Adipose tissue (tissue), 3 donors: ENCODE data around the gene PTPRD. TPM values are rescaled to one million over a fixed set of nuclear protein-coding genes. Genes with fewer than 3 reads are reported as not detected.

Experiments
- H3K27ac ChIP-seq: one replicate; pipeline ENCODE4 v1.5.1; 2013; ENCODE audit warnings: low read depth, low read length
- WGBS, 3 donors: extraction: QIAGEN DNeasy Blood & Tissue Kit; methylation state at CpG; one replicate each; pipeline ENCODE4 v1.1.7; 2013; 5-methylcytosine and 5-hydroxymethylcytosine counted together
- polyA plus RNA-seq, 3 donors: library from polyadenylated mRNA; stranded (reverse); fragments of 200-250 nt; gene quantifications; one replicate each; pipeline ENCODE4 v1.2.3, GENCODE V29; 2013
- donor health status: healthy with polysubstance abuse.
- donor health status: Bipolar disorder and iron deficiency.
- donor health status: healthy.

Gene PTPRD
- polyA plus RNA-seq, 3 donors: 1.4 to 3.9 (median 2.1) TPM

GRCh38 chr9:10237584-10237983, 375.2 kb downstream of the PTPRD start:
- H3K27ac ChIP-seq: no peak overlapping the region

DNA sequence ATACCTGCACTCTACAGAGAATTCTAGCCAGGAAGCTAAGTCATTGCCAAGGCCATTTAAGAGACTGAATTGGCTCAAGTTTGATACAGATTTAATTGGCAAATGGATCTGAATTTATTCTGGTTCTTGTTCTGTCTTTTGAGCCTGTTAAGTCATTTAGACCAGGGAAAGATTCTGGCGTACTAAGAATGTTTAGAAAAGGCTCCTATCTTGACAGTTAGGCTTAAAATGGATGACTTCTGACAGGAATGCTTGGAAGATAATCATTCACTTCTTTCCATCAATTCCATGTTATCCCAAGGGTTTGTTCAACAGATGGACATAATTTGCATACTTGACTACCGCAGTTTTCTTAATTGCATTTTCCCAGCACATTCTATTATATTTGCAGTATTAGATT, 376.6 kb downstream of the PTPRD start:
- 79 to 83% (median 83%) methylated on average over 2 of the region's 2 CpGs for WGBS, 3 donors
- no peak overlapping the region for H3K27ac ChIP-seq

DNA sequence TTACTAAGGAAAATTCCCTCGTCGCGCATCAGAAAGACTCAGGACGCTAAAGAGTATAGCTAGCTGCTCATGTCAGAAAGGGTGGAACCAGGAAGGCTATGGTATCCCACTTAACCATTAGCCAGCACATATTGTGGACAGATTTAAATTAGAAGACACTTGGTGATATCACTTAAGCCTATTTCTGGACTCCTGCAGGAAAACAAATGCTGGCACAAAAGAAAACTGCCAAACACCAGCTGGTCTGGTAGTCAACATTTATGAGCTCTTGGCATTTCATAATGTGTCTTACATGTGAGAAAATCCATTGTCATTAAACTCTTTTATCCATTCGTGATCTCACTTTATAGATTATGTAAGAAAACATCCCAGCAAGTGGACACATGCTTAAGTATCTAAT, 377.4 kb downstream of the PTPRD start:
- no peak overlapping the region for H3K27ac ChIP-seq
- WGBS, 3 donors: 84 to 91% (median 88%) methylated on average over 5 of the region's 5 CpGs

DNA sequence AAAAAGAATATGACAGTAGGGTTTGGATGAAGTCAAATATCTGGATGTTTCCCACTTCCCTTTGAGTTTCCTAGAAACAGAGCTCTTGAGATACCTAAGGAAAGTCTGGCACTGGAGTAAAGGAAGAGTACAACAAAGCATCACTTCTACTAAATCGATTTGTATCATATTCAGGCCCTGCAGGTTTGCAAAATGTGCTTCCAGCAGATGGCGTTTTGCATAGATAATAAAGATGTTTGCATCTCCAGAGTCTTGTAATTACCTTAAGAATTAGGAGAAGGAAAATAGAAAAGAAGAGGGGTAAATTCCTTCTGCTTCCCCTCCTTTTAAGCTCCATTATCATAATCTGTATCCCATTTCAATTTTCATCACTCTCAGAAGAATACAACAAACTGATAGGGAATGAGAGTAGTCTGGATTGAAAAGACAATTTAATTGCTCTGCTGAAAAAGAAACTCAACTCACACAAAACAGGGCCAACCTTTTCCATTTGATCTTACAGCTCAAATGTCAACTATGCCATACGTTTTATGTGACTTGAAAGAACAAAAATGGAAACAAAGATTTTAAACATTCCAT, 380.4 kb downstream of the PTPRD start:
- H3K27ac ChIP-seq: no peak overlapping the region
- 32 to 35% (median 33%) methylated on average over 3 of the region's 3 CpGs for WGBS, 3 donors

DNA sequence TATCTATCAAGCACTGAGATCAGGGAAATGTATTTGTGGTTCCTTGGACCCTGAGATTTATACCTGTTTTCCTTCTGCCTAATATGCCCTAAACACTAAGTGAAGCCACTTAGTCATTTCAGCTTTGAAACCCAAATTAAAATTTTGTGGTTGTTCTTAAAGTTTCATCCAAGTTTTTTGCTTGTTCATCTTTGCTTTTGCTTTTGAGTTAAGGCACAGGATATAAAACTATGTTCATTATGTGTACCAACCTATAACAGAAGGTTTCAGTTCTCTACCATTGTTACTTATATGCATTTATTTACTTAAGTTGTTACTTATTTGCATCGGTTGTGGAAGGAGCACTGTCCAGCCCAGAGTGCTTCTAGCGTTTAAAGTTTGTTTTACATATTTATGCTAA, 382.3 kb downstream of the PTPRD start:
- 64 to 89% (median 84%) methylated on average over 2 of the region's 2 CpGs for WGBS, 3 donors

DNA sequence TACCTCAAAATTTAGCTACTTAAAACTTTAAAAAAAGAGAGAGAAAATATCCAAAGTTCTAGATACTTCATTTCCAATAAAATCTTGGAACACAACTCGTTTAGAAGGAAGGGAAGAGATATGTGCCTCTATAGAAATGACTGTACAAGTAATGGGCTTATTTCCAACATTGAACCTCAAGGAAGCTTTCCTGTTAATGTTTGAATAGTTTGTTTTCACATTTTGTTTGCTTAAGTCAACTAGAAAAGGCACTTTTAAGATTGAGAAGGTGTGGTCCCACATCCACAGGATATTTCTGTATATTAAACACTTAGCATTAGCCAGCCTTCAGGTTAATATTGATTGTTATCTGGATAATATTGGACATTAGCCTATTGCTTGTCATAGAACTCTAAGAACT, 384.7 kb downstream of the PTPRD start:
- H3K27ac ChIP-seq: no peak overlapping the region
- 21 to 45% (median 40%) methylated on average over 1 of the region's 1 CpG for WGBS, 3 donors

More for the DNA sequence above, 382.3 kb downstream of the PTPRD start:
- H3K27ac ChIP-seq: no peak overlapping the region

GRCh38 chr9:10226996-10227395, 385.8 kb downstream of the PTPRD start:
- no peak overlapping the region for H3K27ac ChIP-seq
- 75 to 86% (median 75%) methylated on average over 4 of the region's 4 CpGs for WGBS, 3 donors

GRCh38 chr9:10212702-10213101, 400.1 kb downstream of the PTPRD start:
- no peak overlapping the region for H3K27ac ChIP-seq
- 49 to 64% (median 54%) methylated on average over 3 of the region's 3 CpGs for WGBS, 3 donors

DNA sequence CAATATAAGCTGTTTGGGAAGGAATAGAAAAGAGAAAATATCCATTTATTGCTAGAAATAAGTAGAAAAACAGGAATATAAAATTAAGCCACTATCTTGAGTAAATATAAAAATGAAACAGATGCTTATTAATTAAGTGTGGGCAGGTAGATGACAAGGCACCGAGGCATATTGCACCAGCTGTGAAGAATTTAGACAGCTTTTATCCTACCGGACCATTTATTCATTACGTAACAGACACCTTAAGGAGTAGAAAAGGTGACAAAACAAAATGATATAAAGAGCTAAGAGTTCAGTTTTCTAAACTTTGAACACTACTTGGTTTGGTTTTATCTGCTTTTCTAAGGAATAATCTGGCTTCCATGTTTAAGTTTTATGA, 404.1 kb downstream of the PTPRD start:
- H3K27ac ChIP-seq: no peak overlapping the region
- 55 to 72% (median 60%) methylated on average over 3 of the region's 3 CpGs for WGBS, 3 donors

GRCh38 chr9:10204276-10204675, 408.5 kb downstream of the PTPRD start:
- 45 to 83% (median 79%) methylated on average over 1 of the region's 1 CpG for WGBS, 3 donors

GRCh38 chr9:10173561-10173960, 439.2 kb downstream of the PTPRD start:
- WGBS, 3 donors: 41 to 72% (median 64%) methylated on average over 1 of the region's 1 CpG
- no peak overlapping the region for H3K27ac ChIP-seq

More at GRCh38 chr9:10204276-10204675, 408.5 kb downstream of the PTPRD start:
- no peak overlapping the region for H3K27ac ChIP-seq

DNA sequence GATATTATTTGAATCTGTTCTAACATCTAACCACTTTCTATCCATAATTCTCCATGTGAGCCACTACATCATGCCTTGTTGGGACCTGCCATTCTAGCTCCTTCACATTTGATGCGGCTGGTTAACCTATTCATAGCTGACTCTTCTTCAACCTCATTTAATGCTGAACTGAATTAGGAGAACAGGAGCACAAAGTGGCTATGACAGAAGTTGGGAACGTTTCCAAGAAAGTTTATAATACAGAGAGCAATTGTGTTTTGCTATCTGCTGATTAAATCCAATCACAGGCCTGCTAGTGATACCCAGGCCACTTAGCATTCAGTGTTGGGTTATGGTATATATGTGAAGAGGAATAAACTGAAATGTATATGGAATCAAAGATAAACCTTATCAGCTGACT, 440.3 kb downstream of the PTPRD start:
- 60 to 64% (median 62%) methylated on average over 2 of the region's 2 CpGs for WGBS, 3 donors
- H3K27ac ChIP-seq: no peak overlapping the region

- H3K27ac ChIP-seq: no peak overlapping the region
- WGBS, 3 donors: 31 to 78% (median 73%) methylated on average over 1 of the region's 1 CpG
Observed at GRCh38 chr9:10168241-10168640, 444.6 kb downstream of the PTPRD start.

DNA sequence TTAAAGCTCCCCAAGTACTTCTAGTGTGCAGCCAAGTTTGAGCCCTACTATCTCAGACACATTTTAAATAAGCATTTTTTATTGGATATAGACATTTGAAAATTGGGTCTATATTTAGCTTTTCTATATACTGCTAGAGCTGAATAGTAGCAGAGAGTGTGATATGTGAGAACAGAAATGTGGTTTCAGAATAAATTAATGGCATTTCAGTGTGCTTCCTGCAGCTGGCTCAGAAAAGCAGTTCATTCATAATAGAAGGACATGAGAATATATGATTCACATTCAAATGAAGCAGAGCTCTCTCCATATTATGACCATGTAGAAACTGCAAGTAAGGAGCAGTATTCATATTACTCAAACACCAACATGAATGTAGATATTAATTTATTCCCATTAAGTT, 464.0 kb downstream of the PTPRD start:
- H3K27ac ChIP-seq: no peak overlapping the region

DNA sequence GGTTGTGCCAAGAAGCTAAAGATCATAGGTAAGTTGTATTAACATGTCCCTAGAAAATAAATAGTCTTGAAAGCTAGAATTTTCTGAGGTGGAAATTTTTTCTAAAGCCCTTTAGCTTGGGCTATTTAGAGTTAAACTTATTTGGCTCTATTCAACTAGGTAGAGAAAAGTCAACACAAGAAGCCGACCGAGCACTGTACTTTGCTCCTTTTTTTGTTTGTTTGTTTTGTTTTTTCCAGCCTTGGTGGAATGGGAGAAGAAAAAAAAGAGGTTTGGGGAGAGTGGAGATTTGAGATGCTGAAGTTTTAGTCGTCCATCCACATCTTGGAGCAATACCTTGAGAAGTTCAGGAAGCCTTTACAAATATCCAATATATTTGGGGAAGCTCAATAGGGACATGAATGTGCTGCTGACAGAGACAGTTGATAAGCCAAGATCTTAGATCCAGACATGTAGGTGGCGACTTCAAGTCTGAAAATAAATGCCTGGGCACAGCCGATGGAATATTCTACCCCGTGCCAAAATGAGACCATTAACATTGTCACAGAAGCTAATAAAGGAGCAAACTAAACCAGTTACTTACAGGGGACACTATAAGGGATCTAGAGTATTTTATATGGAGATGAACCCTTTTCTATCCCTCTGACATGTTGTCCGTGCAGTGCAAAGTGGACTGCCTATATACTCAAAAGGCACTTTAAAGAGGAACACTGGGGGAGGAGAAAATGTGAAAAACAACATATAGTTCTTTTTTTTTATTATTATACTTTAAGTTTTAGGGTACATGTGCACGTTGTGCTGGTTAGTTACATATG, 466.1 kb downstream of the PTPRD start:
- H3K27ac ChIP-seq: no peak overlapping the region
- 38 to 72% (median 69%) methylated on average over 8 of the region's 8 CpGs for WGBS, 3 donors

GRCh38 chr9:10144355-10144754, 468.4 kb downstream of the PTPRD start:
- 71 to 87% (median 72%) methylated on average over 3 of the region's 3 CpGs for WGBS, 3 donors
- H3K27ac ChIP-seq: no peak overlapping the region

DNA sequence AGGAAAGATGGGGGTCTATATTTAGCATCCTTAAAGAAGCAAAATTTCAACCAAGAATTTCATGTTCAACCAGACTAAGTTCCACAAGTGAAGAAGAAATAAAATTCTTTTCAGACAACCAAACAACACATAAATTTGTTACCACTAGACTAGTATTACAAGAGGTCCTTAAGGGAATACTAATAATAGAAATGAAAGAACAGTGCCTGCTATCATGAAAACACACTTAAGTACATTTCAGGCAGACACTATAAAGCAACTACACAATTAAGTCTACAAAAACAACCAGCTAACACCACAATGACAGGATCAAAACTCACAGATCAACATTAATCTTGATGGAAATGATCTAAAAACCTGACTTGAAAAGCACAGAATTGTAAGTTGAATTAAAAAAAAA, 477.2 kb downstream of the PTPRD start:
- no peak overlapping the region for H3K27ac ChIP-seq

DNA sequence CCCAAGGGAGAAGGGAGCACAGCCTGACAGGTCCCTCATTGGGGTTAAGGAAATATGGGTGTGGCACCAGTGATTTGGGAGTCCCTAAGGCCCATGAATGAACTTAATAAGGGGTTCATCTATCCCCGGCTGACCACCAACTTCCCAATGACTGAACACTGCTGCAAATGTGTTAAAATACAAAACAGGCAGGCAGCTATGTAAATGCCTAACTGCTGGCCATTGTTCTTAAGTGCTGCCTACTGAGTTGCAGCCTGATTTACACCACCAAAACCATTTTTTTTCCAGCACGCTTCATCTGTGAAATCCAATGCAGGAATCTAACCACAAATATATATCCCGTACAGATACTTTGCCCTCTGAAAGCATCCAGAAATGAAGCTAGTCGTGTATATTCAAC, 478.5 kb downstream of the PTPRD start:
- H3K27ac ChIP-seq: no peak overlapping the region
- 81 to 83% (median 82%) methylated on average over 4 of the region's 4 CpGs for WGBS, 3 donors

DNA sequence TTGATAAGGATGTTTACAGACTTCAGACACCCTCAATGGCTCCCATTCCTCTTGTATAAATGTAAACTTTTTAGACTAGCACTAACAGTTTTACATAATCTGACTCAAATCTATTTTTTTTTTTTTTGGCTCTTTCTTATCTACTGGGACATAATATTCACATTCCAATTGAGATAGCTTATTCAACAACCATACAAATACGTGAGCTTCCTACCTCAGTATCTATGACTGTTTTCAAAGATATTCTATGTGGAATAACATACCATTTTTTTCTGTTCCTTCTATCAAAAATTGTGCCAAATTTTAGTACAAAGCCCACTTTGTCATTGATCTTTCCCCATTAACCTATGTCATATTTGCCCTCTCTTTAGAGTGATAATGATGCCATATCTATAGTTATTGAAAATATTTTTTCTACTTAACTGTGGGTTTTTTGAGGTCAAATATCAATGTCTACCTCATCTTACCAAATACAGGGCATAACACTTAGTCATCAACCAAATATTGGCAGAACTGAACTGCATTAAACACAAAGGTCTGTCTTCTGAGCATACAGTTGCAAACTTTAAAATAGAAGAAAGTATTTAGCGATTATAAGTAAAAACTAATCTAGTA, 482.6 kb downstream of the PTPRD start:
- 48 to 69% (median 68%) methylated on average over 2 of the region's 2 CpGs for WGBS, 3 donors
- H3K27ac ChIP-seq: no peak overlapping the region

- no peak overlapping the region for H3K27ac ChIP-seq
- WGBS, 3 donors: 79 to 92% (median 88%) methylated on average over 1 of the region's 1 CpG
Observed at GRCh38 chr9:10127867-10128266, 484.9 kb downstream of the PTPRD start.
